Left hindlimb (tissue), 1 donor: ENCODE measurements around the gene STRN3.
"Not testable (repeated sequence)": the region's sequence is repeated elsewhere in the genome, so short reads cannot be mapped to it uniquely, and the experiment has no call there.

Experiments
- DNase-seq: peaks from one replicate; pipeline ENCODE4 v3.0.0-alpha.2; 2018

Gene STRN3

GRCh38 chr14:30906752-30907658 is 119.2 kb downstream of the STRN3 start:
- no peak for DNase-seq

DNA sequence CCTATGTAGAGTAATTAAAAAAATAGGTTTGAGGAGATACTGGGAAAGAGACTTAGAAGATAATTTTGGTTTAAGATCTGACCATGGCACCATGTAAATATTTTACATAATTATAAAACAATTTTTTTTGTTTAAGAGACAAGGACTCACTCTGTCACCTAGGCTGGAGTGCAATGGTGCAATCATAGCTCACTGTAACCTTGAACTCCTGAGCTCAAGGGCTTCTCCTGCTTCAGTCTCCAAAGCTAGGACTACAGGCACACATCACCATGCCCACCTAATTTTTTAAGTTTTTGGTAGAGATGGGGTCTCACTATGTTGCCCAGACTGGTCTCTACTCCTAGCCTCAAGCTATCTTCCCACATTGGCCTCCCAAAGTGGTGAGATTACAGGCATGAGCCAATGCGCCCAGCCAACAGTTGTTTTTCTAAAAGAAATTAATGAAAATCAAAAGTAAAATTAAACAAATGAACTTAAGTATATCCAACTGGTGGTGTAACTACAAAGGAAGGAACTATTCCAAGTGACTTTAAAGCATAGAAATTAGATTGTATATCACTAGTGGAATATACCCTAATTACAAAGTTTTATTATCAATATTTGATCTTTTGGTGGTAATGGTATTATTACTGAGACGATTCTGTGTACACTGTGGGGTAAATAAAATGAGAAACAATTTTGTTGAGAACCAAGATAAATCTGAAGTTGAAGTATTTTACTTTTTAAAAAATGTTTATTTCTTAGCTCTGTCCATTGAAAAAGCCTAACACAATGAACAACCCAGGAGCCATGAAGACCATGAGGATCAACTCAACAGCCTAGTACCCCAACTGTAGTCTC is 122.7 kb downstream of the STRN3 start:
- no peak for DNase-seq

DNA sequence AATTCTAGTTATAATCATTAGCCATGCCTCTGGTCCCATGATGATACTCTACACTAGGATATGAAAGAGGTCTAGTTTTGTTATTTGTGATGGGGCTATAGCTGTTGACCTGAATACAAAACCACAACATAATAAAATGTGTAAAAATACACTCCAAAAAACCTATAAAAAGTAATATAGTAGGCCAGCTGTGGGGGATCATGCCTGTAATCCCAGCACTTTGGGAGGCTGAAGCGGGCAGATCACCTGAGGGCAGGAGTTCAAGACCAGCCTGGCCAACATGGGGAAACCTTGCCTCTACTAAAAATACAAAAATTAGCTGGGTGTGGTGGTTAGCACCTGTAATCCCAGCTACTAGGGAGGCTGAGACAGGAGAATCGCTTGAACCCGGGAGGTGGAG is 129.1 kb downstream of the STRN3 start:
- not testable (repeated sequence) for DNase-seq

DNA sequence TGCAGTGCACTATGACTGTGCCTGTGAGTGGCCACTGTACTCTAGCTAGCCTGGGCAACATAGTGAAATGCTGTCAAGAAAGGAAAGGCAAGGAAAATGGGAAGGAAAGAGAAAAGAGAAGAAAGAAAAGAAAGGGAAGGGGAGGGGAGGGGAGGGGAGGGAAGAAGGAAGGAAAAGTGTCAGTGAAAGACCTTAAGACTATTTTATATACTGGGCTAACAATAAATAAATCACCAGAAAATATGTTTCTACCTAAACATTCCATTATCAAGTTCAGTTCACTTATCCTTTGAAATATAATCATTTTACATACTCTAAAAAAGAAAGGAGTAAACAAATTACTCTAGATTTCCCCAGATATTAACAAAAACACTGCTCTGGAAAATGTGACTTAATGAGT is 129.7 kb downstream of the STRN3 start:
- DNase-seq = no peak

DNA sequence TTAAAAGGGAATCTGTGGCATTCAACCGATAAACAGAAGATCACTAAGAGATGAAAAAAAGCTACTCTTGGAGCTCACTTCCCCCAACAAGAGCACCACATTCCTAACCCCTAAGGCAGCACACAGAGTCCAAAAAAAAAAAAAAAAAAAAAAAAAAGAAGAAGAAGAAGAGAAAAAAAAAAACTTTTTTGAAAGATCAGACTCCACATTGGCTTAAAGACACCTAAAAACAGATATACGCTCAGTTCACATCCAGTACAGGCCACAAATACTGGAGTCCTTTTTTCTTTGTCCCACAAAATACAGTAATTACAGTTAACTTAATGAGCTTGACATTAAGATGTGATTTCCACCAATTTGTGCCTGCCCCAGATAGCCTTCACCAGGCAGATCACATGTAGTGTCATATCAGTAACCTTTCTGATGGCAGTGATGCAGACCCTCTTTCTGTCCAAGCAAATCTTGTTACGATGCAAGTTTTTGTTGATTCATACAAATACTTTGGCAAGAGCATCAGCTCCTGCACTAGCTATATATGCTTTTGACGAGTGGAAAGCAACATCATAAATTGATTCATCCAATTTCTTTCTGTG is 131.2 kb downstream of the STRN3 start:
- DNase-seq = no peak

DNA sequence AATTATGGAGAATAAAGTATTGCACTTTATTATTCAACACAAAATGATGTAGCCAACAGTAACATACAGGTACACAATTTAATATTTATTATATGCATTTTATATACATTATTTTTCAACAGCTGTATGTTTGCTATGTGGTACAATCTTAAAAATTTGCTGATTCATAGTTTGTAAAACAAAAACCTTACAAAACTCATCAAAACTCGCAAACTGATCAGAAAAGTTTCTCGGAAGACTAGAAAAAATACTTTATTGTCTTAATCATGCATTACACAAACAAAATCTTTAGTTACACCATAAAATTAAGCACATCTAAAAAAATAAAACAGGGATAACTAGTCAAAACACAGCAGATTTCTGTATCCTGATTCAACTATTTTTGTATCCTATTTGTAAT is 132.4 kb downstream of the STRN3 start:
- no peak for DNase-seq

DNA sequence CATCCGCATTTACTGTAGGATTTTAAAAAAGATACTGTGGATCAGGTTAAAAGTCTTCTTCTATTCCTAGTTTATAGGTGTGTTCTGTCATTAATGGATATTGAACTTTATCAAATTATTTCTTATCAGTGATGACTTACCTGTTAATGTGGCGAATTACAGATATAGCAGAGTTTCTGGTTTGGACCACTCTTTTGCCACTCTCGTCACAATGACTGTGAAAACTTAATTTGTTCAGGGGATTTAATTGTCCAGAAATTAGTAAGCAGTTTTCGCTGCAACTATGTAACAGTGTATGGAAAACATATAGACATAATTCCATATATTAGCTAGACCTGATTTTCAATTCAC is 137.0 kb downstream of the STRN3 start:
- no peak for DNase-seq

DNA sequence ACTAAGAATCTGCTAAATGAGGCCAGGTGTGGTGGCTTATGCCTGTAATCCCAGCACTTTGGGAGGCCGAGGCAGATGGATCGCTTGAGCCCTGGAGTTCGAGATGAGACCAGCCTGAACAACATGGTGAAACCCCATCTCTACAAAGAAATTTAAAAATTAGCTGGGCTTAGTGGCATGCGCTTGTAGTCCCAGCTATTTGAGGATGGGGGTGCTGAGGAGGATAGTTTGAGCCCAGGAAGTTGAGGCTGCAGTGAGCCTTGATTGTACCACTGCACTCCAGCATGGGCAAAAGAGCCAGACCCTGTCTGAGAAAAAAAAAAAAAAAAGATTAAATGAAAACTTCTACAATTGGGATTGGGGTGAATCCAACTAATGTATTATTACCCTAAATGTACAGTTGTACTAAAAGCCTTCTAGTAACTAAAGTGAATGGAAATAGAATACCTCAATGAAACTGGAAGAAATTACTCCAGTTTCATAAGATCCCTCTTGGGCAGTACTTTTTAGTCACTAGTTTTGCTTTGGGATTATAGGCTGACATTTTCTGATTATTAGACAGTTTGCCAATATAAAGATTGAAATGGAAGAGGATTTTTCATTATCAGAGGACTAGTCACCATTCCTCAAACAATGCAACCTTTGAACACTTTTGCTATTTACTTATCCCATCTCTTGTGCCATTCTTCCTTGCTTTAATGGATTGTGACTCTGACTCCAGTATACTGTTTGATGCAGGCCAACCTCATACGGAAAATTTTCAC is 137.5 kb downstream of the STRN3 start:
- DNase-seq = no peak

GRCh38 chr14:30885840-30886740 is 140.1 kb downstream of the STRN3 start:
- DNase-seq = no peak

DNA sequence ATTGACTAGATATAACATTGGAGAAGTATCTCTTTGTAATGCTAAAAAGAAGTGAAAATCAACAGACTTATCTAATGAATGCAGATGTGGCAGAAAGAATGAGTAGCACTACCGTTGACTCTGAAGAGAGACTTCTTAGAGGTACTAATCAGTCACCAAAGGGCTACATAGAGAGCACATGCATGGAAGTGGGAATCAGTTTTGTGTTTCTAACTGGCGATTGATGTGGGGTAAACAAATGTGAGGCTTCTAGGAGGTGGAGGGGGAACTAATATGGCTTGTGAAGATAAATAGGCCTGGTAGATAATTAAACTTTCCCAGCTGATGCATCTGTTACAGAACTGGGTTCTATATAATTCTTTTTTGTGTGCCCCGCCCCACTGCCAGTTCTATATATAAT is 141.3 kb downstream of the STRN3 start:
- no peak for DNase-seq

DNA sequence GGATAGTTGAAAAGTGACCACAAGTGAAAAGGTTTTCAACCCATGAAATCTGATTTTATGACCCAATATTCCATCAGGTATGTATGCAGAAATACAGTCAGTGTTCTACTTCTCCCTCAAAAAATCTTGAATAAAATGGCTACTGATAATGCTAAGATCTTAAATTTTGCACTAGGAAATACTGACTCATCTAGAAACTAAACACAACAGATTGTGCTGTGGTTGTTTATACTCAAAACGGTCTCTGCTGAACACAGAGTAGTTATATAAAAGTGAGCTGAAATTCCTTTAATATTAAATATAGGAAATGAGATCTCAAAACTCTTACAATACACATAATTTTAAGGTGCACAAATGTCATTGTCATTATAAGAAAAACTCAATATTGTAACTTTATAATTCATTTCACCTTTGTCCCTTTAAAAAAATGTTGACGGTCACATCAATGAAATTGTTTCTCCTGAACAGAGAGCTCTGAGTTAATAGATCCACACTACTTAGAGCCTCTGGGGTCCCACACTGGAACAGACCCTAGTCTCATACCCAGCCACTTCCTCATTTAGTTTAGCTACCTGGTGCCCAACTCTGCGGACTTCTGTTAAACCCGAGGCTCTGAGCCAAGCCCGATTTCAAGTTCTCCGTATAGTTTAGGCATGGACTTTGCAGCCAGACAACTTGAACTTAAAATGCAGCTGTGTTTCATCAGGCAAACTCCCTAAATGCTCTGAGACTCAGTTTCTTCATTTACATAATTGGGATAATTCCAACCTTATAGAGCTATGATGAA is 142.5 kb downstream of the STRN3 start:
- no peak for DNase-seq

DNA sequence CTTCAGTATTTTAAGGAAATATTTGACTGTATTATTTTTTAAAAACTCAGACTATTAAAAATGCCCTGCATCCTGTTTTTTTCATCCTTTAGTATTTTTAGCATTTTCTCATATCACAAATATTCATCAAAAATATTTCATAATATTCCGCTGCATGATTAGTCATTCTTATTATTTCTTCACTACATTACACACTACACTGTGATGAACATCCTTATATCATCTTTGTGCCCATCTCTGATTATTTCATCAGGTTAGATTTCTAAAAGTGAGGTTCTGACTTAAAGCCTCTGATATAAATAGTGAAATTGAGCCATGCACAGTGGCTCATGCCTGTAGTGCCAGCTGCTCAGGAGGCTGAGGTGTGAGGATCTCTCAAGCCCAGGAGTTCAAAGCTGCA is 143.7 kb downstream of the STRN3 start:
- no peak for DNase-seq

GRCh38 chr14:30876692-30877091 is 149.5 kb downstream of the STRN3 start:
- no peak for DNase-seq

- no peak for DNase-seq
Observed at GRCh38 chr14:30875788-30876053, 150.5 kb downstream of the STRN3 start.

DNA sequence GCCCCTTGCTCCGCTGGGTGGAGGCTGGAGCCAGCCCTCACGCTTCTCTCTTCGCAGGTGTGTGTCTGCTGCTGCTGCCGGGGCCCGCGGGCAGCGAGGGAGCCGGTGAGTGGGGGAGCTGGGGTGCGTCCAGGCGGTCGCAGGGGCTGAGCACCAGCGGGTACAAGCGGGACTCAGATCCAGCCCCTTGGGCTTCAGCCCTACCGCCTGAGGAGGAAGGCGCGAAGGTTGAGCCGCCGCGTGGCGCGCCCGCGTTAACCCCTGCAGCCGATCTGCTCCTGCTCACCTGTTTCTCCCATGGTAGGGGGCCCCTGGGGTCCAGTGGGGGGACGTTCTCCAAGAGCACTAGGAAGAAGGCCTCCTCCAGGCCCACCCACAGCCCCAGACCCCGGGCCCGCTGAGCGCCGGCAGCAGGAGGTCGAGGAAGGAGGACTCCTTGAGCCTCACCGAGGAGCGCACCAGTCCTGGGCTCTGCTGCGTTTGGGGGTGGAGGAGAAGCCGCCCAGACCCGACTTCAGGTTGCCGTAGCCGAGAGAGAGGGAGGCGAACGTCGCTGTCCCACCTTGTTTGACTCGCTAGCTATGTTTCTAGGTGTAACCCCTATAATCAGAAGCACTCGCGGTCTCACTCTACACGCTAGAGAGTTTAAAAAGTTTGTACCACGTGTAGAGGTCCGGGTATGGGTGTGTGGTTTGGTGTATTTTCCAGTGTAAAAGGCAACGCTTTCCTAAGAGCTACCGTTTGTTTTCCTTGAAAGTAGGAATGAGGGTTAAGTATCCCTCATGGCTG is 151.0 kb downstream of the STRN3 start:
- peak; percentile 37 for DNase-seq

DNA sequence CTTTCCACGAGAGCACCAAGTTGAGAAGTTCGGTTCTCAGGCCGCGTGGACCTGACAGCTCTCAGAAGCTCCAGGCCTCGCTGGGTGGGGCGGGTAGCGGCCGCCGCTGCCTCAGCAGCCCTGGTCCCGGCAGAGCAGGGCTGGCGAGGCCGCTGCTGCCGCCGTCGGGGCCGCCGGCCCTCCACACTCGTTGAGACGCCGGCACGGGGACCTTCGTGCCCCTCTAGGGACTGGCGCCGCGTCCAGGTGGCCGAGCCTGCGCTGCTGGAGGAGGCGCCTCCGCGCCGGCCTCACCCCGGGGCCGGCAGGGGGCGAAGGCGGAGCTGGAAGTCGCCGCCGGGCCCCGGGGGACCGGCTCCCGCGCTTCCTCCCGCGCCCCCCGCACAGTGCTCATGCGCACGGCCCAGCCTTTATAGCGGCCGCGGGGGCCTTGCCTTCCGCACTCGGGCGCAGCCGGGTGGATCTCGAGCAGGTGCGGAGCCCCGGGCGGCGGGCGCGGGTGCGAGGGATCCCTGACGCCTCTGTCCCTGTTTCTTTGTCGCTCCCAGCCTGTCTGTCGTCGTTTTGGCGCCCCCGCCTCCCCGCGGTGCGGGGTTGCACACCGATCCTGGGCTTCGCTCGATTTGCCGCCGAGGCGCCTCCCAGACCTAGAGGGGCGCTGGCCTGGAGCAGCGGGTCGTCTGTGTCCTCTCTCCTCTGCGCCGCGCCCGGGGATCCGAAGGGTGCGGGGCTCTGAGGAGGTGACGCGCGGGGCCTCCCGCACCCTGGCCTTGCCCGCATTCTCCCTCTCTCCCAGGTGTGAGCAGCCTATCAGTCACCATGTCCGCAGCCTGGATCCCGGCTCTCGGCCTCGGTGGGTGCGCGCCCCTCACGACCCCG is 151.8 kb downstream of the STRN3 start, which contains the start of gene COCH:
Gene COCH (plus strand): TSS at position 440 of the 879 bp plus-strand sequence. CDS start 380 bp downstream, at position 820.
- DNase-seq = peak; percentile 49

DNA sequence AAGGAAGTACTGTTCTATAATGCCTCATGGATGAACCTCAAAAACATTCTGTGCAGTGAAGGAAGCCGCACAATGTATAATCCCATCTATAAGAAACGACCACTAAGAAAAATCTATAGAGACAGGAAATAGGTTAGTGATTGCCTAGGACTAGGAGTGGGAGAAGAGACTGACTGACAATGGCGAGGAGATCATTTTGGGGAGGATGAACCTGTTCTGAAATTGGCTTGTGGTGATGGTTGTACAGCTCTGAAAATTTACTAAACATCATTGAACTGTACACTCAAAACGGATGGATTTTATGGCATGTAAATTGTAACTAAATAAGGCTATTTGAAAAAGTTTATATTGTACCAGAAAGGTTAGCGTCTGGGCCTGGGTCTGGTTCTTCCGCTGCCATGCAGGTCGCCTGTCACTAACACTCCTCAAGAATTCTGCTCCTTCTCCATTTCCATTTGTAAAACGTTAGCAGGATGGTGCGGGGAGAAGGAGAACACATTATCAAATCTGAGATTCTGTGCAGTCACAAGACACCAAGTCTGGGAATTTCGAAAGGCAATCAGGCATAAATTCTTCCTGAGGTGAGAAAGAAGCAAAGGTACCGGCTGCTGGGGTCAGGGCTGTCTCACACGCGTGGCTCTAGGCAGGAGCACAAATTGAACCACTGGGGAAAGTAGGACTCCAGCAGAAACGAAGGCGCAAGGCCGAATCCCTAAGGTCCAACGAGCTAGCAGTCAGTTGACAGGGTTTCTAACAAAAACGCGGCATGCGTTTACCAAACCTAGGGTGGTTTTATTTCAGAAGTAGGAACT is 152.7 kb downstream of the STRN3 start:
- no peak for DNase-seq

- no peak for DNase-seq
Observed at GRCh38 chr14:30872602-30873001, 153.6 kb downstream of the STRN3 start.
